Retina (tissue), 1 donor: ENCODE measurements around the gene FHIT.
"Not testable (repeated sequence)": the region's sequence is repeated elsewhere in the genome, so short reads cannot be mapped to it uniquely, and the experiment has no call there.

Experiments
- DNase-seq: peaks from one replicate; pipeline ENCODE4 v3.0.0-alpha.2; 2016

Gene FHIT

DNA sequence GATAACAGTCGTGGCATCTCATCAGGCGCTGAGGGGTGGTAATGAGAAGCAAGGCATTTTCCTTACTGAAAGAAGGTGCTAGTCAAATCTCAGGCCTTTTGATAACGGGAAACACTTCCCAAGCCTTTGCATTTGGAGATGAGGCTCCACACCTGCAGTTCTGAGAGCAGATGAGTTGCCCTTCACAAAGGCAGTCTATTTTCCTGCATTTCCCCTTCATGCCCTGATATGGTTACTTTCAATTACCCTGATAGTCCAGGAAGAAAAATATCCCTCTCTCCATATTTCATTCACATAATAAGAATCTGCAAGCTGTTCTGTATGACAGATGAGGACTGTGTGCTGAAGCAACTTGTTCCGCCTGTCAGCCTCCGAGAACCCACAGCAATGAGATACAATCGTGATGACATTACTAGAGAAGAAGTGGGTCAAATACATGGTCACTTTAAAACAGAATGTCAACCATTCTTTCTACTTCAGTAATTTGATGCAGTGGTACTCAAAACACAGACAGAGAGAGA, 25.0 kb downstream of the FHIT start:
- peak; percentile 59 for DNase-seq

DNA sequence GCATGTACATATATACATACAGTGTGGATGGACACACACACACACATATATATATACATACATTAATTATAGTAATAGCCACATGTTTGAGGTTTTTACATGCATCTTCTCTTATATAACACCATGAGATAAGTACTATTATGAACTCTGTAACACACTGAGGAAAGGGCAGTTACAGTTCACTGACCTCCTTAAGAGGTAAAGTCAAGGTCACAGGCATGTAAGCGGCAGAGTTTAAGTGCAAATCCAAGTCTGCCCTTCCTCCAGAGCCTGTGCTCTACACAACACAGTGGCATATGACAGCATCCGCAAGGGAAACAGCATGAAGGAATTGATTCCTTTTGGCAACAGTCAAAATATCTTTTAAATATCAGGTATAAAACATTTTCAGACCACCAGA, 26.4 kb downstream of the FHIT start:
- peak; percentile 20 for DNase-seq

DNA sequence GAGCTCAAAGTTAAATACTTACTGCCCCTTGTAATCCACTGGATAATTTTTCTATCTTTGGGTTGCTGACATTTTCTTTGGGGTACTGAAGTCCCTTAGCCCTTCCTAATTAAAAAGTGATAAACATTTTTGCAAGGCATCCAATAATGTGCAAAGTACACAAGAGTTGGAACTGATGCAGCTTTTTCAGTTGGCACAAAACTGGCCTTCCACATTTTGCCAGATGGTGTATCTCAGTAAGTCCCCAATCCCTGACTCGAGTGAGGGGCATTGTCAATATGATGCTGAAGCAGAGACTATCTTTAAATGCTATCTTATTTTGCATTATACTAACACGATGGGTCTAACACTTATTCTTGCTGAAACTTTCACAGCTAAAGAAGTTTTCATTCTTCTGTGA, 27.8 kb downstream of the FHIT start:
- DNase-seq: no peak

DNA sequence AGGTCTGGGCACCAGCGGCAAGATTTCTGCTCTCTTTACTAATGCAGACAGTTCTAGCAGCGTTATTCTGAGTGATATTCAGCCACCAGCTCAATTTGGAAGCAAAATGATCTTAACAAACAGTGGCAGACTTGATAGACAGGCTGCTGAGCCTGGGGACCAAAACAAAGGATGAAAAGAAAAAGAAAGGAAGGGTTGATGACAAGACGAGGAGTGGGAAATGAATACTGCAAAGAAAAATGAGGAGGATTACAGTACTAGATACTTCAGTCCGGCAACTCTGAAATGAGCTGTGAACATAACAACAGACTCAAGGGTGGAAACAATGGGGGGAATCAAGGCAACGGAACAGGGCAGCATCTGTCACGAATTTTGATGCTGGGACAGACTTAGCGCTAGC, 28.8 kb downstream of the FHIT start:
- peak; percentile 51 for DNase-seq

DNA sequence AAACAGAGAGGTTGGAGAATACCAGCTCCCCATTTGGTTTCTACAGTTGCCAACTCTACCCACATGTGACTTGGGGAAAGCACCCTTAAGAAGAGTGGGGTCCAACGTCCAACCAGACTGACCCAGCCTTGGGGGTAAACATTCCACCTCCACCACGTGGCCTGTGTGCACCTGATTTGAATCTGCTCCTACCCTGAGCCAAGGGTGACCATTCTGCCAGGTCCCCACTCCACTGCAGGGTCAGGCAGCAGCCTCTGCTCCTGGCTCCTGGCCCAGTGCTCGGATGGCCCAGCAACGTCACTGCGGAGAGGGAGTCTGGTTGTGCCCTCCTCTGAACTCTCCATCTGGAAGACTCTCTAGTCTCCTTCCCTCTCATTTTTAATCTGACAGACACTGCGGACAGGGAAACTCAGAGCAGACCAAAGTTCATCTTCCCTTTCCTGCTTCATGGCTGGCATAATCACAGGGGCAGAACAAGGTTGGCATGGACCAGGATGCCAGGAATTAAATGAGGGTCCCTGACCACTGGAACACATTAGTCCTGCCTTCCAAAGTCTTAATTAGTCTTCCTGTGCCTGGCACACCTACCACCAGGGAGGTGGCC, 29.4 kb downstream of the FHIT start:
- no peak for DNase-seq

DNA sequence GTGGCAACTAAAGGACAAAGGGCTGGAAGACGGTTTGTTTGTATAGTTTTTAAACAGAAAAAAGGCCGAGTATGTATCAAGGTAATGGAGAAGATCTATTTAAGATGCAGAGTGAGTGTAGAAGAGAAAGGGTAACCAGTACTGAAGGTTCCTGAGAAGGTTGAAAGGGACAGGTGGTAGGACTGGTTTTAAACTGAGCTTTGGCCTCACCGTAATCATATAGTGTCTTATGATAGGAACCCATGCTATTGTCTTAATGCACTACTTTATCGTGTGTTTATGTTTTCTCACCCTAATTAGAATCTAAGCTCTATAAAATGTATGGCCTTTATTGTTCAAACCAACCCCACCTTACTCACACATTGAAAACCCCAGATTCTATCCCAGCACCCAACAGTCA, 32.7 kb downstream of the FHIT start:
- no peak for DNase-seq

DNA sequence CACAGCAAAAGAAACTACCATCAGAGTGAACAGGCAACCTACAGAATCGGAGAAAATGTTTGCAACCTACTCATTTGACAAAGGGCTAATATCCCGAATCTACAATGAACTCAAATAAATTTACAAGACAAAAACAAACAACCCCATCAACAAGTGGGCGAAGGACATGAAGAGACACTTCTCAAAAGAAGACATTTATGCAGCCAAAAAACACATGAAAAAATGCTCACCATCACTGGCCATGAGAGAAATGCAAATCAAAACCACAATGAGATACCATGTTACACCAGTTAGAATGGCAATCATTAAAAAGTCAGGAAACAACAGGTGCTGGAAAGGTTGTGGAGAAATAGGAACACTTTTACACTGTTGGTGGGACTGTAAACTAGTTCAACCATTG, 35.1 kb downstream of the FHIT start:
- DNase-seq: not testable (repeated sequence)

DNA sequence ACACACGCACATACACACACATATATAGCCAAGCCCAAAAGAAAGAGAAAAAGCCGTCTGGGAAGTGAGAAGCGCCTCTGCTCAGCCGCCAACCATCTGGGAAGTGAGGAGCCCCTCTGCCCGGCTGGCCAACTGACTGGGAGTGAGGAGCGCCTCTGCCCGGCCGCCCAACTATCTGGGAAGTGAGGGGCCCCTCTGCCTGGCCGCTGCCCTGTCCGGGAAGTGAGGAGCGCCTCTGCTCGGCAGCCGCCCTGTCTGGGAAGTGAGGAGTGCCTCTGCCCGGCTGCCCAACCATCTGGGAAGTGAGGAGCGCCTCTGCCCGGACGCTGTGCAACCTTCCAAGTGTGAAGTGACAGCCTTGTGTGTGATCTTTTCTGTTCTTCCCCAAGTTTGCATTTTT, 49.2 kb downstream of the FHIT start:
- no peak for DNase-seq

DNA sequence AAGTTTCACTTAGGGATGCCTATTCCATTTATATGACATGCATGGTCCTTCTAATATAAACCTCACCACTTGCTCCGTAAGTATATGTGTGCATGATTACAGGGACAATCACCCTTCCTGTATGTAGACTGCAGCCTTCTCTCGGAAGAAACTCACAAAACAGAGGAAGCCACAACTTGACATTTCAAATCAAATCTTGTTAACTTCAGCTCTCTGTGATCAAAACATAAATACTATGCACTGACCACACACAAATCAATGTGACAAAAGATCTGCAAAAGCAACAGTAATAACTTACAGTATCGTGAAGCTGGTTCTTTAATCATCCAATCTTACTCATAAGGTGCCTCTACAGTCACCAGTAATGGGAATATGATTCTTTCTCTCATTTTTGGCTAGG, 50.2 kb downstream of the FHIT start:
- DNase-seq: no peak

DNA sequence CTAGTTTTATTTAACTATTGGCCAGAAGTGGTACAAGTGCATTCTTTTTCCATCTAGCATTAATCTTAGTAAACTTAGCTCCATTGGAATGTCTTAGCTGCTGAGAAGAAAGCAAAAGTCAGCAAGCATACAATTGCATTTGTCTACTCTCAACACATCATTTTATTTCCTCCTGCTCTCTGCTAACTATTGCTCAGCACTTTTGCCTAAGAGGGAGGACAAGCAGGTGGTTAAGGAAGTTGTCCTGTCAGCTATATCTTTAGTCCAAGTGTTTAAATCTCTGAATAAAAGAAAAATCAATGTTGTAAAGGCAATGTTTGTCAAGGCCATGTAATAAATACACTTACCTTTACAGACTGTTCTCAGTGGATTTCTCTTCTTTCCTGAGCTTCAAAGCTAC, 51.0 kb downstream of the FHIT start:
- no peak for DNase-seq

DNA sequence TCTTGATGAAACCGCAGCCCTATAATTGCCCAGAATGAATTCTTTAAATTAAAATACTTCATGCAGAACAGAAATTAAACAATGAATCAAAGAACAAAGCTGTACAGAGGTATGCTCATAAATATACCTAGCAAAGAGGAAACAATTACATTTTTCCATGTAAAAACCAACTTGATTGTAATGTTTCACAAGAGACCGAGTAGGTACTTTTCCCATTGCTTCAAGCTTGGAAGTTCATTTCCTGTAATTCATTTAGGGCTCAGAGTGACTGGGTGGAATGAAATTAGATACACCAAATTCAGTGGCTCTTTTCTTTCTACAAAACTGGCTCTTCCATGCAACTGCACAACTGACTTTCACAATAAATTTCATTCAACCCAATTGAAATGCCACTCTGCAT, 51.4 kb downstream of the FHIT start:
- DNase-seq: no peak

DNA sequence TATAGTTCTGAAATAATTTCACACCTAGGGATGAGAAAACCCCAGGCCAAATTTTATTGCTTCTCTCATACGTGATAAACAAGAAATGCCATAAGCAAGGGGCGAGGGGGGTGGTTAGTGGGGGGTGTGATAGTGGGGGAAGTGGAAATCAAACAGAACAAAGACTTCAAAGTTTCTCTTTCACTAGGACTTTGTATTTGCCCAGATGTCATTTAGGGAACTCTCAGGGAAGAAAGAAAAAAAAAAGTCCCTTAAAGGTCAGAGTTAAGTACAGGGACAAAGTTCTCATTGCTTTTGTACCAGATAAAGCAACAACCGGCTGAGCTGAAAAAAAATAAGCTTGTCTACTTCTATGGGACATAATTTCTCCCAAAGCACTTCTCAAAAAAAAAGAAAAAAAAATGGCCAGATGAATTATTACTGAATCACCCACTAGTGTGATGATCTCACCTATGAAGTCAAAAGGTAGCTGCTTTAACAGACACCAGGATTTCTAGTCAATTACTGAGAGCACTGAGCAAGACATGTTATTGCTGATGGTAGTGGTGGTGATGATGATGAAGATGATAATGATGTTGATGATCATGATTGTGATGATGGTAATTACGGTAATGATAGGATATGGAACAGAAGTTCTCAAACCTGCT, 56.2 kb downstream of the FHIT start:
- DNase-seq: no peak

DNA sequence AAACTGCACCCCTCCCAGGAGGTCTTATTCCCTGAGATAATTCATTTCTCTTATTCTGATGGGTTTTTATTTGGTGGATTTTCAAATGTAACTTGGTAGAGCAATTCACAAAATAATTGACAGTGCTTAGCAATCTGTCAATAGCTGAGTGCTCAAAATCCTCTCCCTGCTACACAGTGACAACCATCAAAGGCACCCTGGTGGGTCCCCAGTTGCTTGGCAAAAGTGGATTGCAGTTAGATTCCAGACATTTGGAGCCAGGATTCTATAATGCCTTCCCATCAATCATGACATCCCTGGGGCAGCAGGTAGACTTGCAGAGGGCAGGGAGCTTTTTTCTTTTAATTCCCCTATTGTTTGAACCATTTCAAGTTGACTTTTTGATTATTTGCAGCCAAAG, 59.0 kb downstream of the FHIT start:
- no peak for DNase-seq

DNA sequence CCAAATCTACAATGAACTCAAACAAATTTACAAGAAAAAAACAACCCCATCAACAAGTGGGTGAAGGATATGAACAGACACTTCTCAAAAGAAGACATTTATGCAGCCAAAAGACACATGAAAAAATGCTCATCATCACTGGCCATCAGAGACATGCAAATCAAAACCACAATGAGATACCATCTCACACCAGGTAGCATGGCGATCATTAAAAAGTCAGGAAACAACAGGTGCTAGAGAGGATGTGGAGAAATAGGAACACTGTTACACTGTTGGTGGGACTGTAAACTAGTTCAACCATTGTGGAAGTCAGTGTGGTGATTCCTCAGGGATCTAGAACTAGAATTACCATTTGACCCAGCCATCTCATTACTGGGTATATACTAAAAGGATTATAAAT, 61.0 kb downstream of the FHIT start:
- DNase-seq: not testable (repeated sequence)

DNA sequence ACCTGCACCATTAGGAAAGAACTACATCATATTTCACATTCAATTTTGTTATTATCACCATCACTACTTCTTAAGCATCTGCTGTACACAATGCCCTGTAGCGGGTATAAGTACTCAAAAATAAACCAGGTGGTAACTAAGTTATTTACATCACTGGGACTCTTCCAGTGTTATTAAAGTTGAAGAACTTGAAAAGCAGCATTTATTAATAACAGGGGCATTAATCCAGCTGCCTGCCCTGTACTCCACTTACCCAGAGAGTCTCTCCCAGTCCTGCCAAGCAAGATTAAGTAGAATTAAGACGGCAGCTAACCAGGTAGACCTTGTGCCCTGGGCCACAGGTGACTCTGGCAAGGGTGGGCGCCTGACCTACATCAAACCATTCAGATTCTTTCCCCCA, 65.2 kb downstream of the FHIT start:
- no peak for DNase-seq

DNA sequence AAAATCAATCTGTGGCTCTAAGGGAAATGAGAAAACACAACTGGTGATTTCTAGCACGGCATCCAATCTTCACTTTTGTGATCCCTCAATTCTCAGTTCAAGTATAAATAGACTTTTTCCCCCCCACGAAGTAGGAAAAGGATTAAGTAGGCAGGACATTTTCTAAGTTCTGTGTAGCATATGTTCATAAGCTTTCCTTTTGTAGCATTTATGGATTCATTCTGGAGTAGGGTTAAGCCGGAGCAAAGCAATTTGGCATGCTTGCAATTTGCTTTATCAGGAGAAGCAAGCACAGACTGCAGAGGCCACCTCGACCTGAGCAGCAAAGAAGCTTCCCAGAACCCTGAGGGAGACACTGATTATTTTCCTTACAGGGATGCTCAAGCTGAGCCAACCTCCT, 66.3 kb downstream of the FHIT start:
- DNase-seq: peak; percentile 20

DNA sequence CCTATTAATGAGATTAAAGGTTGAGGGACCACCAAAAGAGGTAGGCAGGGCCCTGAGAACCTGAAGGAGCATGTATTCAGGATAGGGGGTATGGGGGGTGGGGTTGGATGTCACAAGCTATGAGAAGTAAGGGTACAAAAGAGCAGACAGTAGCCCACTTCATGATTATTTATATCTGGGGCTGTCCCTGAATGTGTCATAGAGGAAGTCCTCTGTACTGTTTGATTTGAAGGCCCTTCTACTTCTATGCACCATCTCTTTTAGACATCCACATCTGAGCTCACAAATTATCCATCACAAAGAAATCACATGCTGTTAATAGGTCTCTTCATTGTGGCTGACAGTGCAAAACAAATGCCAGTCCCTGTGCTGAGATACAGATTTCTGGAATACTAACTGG, 68.6 kb downstream of the FHIT start:
- no peak for DNase-seq

DNA sequence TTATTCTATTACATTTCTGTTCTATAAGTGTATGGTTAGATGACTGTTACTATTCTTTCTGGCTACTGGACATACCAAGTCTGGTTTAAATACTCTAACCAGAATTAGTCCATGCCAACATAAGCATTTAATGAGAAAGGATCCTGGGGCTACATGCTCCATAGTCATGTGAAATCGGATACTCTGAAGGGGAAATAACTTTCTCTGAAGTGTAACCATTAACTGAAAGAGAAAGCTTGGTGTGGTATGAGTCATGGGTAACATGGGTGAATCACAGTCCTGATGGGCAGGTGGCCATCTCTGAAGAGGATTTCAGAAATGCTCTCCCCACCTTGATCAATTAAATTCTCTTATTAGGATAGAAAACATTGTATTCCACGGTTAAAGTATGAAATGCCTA, 69.4 kb downstream of the FHIT start:
- no peak for DNase-seq

DNA sequence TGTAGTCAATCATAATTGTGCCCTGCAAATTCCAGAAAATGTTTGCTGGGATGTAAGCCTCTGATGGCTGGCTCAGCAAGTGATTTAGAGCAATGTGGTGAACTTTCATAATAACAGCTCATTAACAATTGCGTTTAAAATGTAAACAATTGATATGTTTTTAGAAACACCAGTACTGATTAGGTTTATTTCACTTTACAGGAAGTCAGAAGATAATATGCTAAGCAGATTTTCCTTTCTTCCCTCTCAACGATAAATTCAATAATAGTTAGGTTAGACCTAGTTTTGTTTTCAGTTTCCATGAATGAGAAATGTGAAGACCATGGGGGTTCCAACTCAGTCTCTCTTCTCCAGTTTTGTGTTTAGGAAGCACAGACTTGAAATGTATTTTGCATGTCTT, 71.0 kb downstream of the FHIT start:
- DNase-seq: no peak

DNA sequence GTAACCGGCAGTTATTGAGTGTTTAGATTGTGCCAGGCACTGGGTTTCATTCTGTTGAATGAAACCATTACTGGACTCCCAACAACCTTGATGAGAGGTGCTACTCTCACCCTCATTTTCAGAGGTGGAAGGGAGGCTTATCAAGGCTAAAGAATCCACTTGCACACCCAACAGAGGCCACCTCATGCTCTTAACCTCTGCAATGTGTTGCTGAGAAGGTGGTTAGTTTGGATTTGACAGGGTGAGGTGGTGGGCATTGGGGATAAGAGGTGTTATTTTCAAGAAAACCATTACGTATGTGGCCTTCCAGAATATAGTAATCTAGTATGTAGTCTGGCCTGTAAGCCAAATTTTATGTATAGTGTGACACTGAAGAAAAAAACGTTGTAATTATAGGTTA, 73.1 kb downstream of the FHIT start:
- no peak for DNase-seq

DNA sequence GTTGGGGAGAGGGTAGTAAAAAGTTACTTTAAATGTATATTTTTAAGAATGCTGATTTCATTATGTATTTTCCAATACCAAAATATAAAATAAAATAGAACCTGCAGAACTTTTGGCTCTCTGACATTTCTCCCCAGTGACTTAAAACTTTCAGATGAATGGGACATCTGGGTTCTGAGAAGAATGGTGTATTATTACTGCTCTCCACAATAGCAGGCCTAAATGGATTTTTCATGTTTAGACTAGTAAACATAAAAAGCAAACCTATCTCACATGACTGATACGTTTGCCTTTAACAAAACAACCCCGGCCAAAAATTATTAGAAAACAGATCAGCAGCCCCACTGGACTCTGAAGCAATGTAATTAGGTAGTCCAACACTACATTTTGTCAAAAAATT, 73.8 kb downstream of the FHIT start:
- DNase-seq: no peak

DNA sequence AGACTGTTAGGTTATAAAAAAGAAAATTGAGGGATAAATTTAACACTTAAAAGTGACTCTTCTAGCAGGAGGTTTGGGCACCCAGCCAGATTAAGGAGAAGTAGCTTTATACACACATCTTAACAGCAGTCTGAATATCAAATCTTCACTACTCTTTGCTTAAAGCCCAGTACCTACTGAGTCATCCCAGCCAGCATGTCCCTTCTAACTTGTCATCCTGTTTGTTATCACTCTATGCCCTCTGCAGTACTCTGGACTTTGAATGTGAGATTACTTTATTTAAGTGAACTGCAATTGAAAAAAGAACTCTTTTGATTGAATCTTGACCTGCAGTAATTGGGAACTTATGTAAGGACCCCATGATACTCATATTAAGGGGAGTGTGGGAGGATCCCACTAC, 77.6 kb downstream of the FHIT start:
- DNase-seq: no peak

DNA sequence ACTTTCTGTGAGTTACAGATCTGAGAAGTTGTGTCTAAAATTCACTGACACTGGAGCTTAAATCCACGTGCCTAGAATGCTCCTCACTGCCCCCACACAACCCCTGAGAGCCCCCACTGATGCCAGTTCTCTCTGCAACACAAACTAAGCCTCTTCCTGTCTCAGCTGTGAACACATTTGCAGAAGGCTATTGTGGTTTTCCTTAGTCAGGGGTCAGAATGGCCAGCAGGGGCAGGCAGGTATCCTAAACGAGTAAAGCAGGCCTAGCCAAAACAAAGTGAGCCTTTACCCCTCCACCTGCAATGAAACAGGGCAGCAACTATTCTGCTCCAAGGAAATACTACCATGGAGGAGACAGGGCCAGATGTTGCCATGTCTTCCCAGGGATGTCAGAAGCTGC, 78.6 kb downstream of the FHIT start:
- no peak for DNase-seq

DNA sequence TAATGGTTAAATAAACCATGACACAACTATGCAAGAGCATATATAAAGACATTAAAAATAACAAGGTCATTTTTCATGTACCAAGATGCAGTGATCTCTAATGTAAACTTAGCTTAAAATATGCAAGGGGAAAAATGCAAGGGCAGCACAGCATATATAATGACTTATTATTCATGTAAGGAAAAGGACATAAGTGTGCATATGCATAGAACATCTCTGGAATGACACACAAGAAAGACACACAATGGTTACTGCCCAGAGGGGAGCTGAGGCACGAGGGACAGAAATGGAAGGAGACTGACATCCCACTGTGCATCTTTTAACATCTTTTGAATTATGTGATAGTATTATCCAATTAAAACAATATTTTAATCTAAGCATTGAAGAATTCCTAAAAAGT, 79.0 kb downstream of the FHIT start:
- DNase-seq: no peak

DNA sequence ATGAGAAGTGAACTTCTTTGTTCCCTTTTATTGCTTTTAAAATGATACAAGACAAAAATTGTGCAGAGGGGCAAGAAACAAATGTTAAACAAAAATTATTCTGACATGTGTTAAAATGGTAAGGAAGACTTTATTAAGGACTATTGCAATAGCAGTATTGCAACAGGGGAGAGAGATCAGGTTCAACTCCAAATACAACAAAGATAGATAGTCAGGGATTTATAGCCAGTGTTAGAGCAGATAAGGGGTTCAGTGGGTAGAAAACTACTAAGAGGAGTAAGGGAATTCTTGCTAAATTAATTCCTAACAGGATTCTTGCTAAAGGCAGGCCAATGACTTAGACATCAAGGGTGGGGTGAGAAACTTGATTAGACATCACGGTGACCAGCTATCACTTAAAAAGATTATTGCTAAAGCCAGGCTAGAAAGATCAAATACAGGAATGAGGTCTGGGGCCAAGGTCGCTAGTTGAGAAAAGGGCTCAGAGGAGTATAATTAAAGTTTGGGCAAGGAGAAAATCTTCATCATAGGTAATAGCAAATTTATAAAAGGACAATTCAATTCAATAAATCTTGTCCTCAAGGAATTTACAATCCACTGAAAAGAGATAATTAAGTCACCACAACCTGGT, 81.5 kb downstream of the FHIT start:
- DNase-seq: no peak
